ENCODE results near the gene DHFR.
"Not testable (repeated sequence)": the region's sequence is repeated elsewhere in the genome, so short reads cannot be mapped to it uniquely, and the experiment has no call there.

The DHFR gene

GRCh38 chr5:80668016-80668969 is 13.5 kb upstream of the DHFR start:
- no peak overlapping the region for H3K4me3 ChIP-seq (ENCODE audit: insufficient read length, low read depth)
- H3K27me3 ChIP-seq (ENCODE audit: insufficient read depth, insufficient read length), result no peaks in the 10 kb centered on the region
- no peak for DNase-seq (ENCODE audit: low read depth, low spot score)
- no peaks in the 10 kb centered on the region for H3K4me1 ChIP-seq (ENCODE audit: insufficient read depth, insufficient read length)
- H3K9me3 ChIP-seq (ENCODE audit: insufficient read depth, low read length), result no peaks in the 10 kb centered on the region
- no peak overlapping the region for H3K9ac ChIP-seq (ENCODE audit: insufficient read length, low read depth)
- H3K36me3 ChIP-seq (ENCODE audit: insufficient read depth, insufficient read length, low read length), result peaks cover 42% of the 10 kb centered on the region
- no peak for TF ChIP-seq YY1 (IDR thresholded peaks at IDR 0.05; ENCODE audit: insufficient read depth, insufficient read length)
- no peak for TF ChIP-seq SUZ12 (IDR thresholded peaks at IDR 0.05; ENCODE audit: extremely low read depth, insufficient read depth, insufficient read length)
- TF ChIP-seq ZNF274 (IDR thresholded peaks at IDR 0.05; ENCODE audit: low read depth, low read length), result no peak

GRCh38 chr5:80667384-80667783 is 12.6 kb upstream of the DHFR start:
- TF ChIP-seq SUZ12 (IDR thresholded peaks at IDR 0.05; ENCODE audit: extremely low read depth, insufficient read depth, insufficient read length) (no peak), YY1 (IDR thresholded peaks at IDR 0.05; ENCODE audit: insufficient read depth, insufficient read length) (no peak), ZNF274 (IDR thresholded peaks at IDR 0.05; ENCODE audit: low read depth, low read length) (no peak)
- no peak overlapping the region for H3K4me3 ChIP-seq (ENCODE audit: insufficient read length, low read depth)
- H3K4me1 ChIP-seq (ENCODE audit: insufficient read depth, insufficient read length), result no peaks in the 10 kb centered on the region
- H3K9me3 ChIP-seq (ENCODE audit: insufficient read depth, low read length), result no peaks in the 10 kb centered on the region
- peaks cover 35% of the 10 kb centered on the region for H3K36me3 ChIP-seq (ENCODE audit: insufficient read depth, insufficient read length, low read length)
- no peaks in the 10 kb centered on the region for H3K27me3 ChIP-seq (ENCODE audit: insufficient read depth, insufficient read length)
- H3K9ac ChIP-seq (ENCODE audit: insufficient read length, low read depth), result no peak overlapping the region
- no peak for DNase-seq (ENCODE audit: low read depth, low spot score)

GRCh38 chr5:80665057-80665456 is 10.3 kb upstream of the DHFR start:
- Histone ChIP-seq H3K4me3 (ENCODE audit: insufficient read length, low read depth) (no peak overlapping the region), H3K36me3 (ENCODE audit: insufficient read depth, insufficient read length, low read length) (peaks cover 36% of the 10 kb centered on the region), H3K9me3 (ENCODE audit: insufficient read depth, low read length) (no peaks in the 10 kb centered on the region), H3K27me3 (ENCODE audit: insufficient read depth, insufficient read length) (no peaks in the 10 kb centered on the region), H3K9ac (ENCODE audit: insufficient read length, low read depth) (no peak overlapping the region), H3K4me1 (ENCODE audit: insufficient read depth, insufficient read length) (no peaks in the 10 kb centered on the region)
- no peak for DNase-seq (ENCODE audit: low read depth, low spot score)
- TF ChIP-seq YY1 (IDR thresholded peaks at IDR 0.05; ENCODE audit: insufficient read depth, insufficient read length) (no peak), SUZ12 (IDR thresholded peaks at IDR 0.05; ENCODE audit: extremely low read depth, insufficient read depth, insufficient read length) (no peak), ZNF274 (IDR thresholded peaks at IDR 0.05; ENCODE audit: low read depth, low read length) (no peak)

GRCh38 chr5:80662108-80662507 is 7.3 kb upstream of the DHFR start:
- no peak overlapping the region for H3K4me3 ChIP-seq (ENCODE audit: insufficient read length, low read depth)

GRCh38 chr5:80660661-80661060 is 5.9 kb upstream of the DHFR start:
- not testable (repeated sequence) for H3K4me3 ChIP-seq (ENCODE audit: insufficient read length, low read depth); H3K9me3 ChIP-seq (ENCODE audit: insufficient read depth, low read length); H3K4me1 ChIP-seq (ENCODE audit: insufficient read depth, insufficient read length); H3K27me3 ChIP-seq (ENCODE audit: insufficient read depth, insufficient read length); H3K9ac ChIP-seq (ENCODE audit: insufficient read length, low read depth); DNase-seq (ENCODE audit: low read depth, low spot score)
- H3K36me3 ChIP-seq (ENCODE audit: insufficient read depth, insufficient read length, low read length), result peaks cover 45% of the 10 kb centered on the region

More at GRCh38 chr5:80662108-80662507, 7.3 kb upstream of the DHFR start:
- H3K36me3 ChIP-seq (ENCODE audit: insufficient read depth, insufficient read length, low read length), result peaks cover 47% of the 10 kb centered on the region
- TF ChIP-seq SUZ12 (IDR thresholded peaks at IDR 0.05; ENCODE audit: extremely low read depth, insufficient read depth, insufficient read length), result no peak
- no peak for TF ChIP-seq YY1 (IDR thresholded peaks at IDR 0.05; ENCODE audit: insufficient read depth, insufficient read length)
- TF ChIP-seq ZNF274 (IDR thresholded peaks at IDR 0.05; ENCODE audit: low read depth, low read length), result no peak
- H3K27me3 ChIP-seq (ENCODE audit: insufficient read depth, insufficient read length), result no peaks in the 10 kb centered on the region
- H3K9ac ChIP-seq (ENCODE audit: insufficient read length, low read depth), result no peak overlapping the region
- H3K9me3 ChIP-seq (ENCODE audit: insufficient read depth, low read length), result no peaks in the 10 kb centered on the region
- no peaks in the 10 kb centered on the region for H3K4me1 ChIP-seq (ENCODE audit: insufficient read depth, insufficient read length)
- no peak for DNase-seq (ENCODE audit: low read depth, low spot score)

- no peaks in the 10 kb centered on the region for H3K9me3 ChIP-seq (ENCODE audit: insufficient read depth, low read length)
- DNase-seq (ENCODE audit: low read depth, low spot score), result no peak
- H3K9ac ChIP-seq (ENCODE audit: insufficient read length, low read depth), result no peak overlapping the region
- no peak for TF ChIP-seq SUZ12 (IDR thresholded peaks at IDR 0.05; ENCODE audit: extremely low read depth, insufficient read depth, insufficient read length)
- TF ChIP-seq YY1 (IDR thresholded peaks at IDR 0.05; ENCODE audit: insufficient read depth, insufficient read length), result no peak
- TF ChIP-seq ZNF274 (IDR thresholded peaks at IDR 0.05; ENCODE audit: low read depth, low read length), result no peak
- H3K4me3 ChIP-seq (ENCODE audit: insufficient read length, low read depth), result no peak overlapping the region
- H3K36me3 ChIP-seq (ENCODE audit: insufficient read depth, insufficient read length, low read length), result peaks cover 35% of the 10 kb centered on the region
- no peaks in the 10 kb centered on the region for H3K27me3 ChIP-seq (ENCODE audit: insufficient read depth, insufficient read length)
- no peaks in the 10 kb centered on the region for H3K4me1 ChIP-seq (ENCODE audit: insufficient read depth, insufficient read length)
Observed at GRCh38 chr5:80659106-80659505, 4.3 kb upstream of the DHFR start.

- no peaks in the 10 kb centered on the region for H3K9me3 ChIP-seq (ENCODE audit: insufficient read depth, low read length)
- no peaks in the 10 kb centered on the region for H3K27me3 ChIP-seq (ENCODE audit: insufficient read depth, insufficient read length)
- peaks cover 39% of the 10 kb centered on the region for H3K36me3 ChIP-seq (ENCODE audit: insufficient read depth, insufficient read length, low read length)
- H3K4me3 ChIP-seq (ENCODE audit: insufficient read length, low read depth), result no peak overlapping the region
- DNase-seq (ENCODE audit: low read depth, low spot score), result no peak
- H3K9ac ChIP-seq (ENCODE audit: insufficient read length, low read depth), result no peak overlapping the region
- TF ChIP-seq YY1 (IDR thresholded peaks at IDR 0.05; ENCODE audit: insufficient read depth, insufficient read length) (no peak), SUZ12 (IDR thresholded peaks at IDR 0.05; ENCODE audit: extremely low read depth, insufficient read depth, insufficient read length) (no peak), ZNF274 (IDR thresholded peaks at IDR 0.05; ENCODE audit: low read depth, low read length) (no peak)
- H3K4me1 ChIP-seq (ENCODE audit: insufficient read depth, insufficient read length), result no peaks in the 10 kb centered on the region
Observed at GRCh38 chr5:80656425-80656824, 1.6 kb upstream of the DHFR start.
